Rectal smooth muscle tissue (tissue), 1 donor: ENCODE data around the gene GLIS1.

Experiments used
- H3K27ac ChIP-seq: one replicate; pipeline ENCODE4 v1.7.0; 2013; ENCODE audit warnings: low read depth, low read length, inconsistent platforms
- H3K27me3 ChIP-seq: one replicate; pipeline ENCODE4 v1.7.0; 2013; ENCODE audit warnings: low read length; ENCODE audit not compliant: control insufficient read depth, insufficient read depth
- H3K36me3 ChIP-seq: one replicate; pipeline ENCODE4 v1.7.0; 2013; ENCODE audit warnings: low read length; ENCODE audit not compliant: control insufficient read depth, insufficient read depth
- H3K4me1 ChIP-seq: one replicate; pipeline ENCODE4 v1.7.0; 2013; ENCODE audit warnings: low read length; ENCODE audit not compliant: control insufficient read depth, insufficient read depth
- H3K4me3 ChIP-seq: one replicate; pipeline ENCODE4 v1.7.0; 2013; ENCODE audit warnings: low read length
- H3K9ac ChIP-seq: one replicate; pipeline ENCODE4 v1.7.0; 2013; ENCODE audit warnings: low read length

GLIS1 gene

GRCh38 chr1:53506355-53507050, 232.5 kb downstream of the GLIS1 start:
- no peak overlapping the region for H3K27ac ChIP-seq
- H3K4me1 ChIP-seq: peaks cover 3% of the 10 kb centered on the region
- H3K27me3 ChIP-seq: no peaks in the 10 kb centered on the region
- H3K36me3 ChIP-seq: no peaks in the 10 kb centered on the region
- no peak overlapping the region for H3K9ac ChIP-seq
- H3K4me3 ChIP-seq: no peak overlapping the region

DNA sequence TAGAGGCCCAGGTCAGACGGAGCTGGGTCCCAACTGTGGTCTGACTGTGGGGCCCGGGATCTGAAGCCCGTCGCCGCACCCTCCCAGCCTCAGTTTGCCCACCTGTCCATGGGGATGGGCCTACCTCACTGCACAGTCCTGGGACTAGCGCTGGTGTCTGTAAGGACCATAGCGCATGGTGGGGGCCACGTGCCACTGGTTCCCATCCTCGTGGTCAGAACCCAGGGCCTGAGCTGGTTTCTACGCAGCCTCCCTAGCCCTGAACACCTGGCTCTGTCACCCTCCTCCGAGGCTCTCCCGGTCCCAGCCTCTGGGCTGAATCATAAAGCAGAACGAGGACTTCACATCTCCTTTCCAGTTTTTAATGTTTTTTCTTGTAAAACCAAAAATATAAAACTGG, 233.1 kb downstream of the GLIS1 start:
- Histone ChIP-seq H3K27me3 (no peaks in the 10 kb centered on the region), H3K27ac (no peak overlapping the region), H3K4me1 (no peaks in the 10 kb centered on the region), H3K4me3 (no peak overlapping the region), H3K36me3 (no peaks in the 10 kb centered on the region), H3K9ac (no peak overlapping the region)

- Histone ChIP-seq H3K27me3 (no peaks in the 10 kb centered on the region), H3K9ac (no peak overlapping the region), H3K27ac (no peak overlapping the region), H3K4me1 (peaks cover 3% of the 10 kb centered on the region), H3K36me3 (no peaks in the 10 kb centered on the region), H3K4me3 (no peak overlapping the region)
Observed at GRCh38 chr1:53505401-53505800, 233.6 kb downstream of the GLIS1 start.

DNA sequence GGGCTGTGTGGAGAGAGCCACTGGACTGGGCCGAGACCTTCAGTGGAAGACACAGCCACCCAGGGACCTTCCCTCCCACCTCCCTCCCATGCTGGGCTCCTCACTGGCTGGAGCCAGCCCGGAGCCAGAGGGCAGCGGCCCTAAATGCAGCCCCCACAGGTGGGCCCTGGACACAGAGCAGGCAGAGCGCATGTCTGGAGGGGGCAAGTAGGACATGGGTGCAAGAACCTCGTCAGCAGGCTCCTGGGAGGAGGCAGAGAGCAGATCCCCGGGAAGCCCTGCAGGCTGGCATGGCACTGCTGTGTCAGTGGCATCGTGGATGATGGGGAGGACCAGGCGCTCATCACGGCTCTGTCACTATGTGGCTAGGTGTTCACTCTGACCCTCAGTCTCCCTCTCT, 234.1 kb downstream of the GLIS1 start:
- Histone ChIP-seq H3K9ac (no peak overlapping the region), H3K4me1 (peaks cover 6% of the 10 kb centered on the region), H3K27ac (no peak overlapping the region), H3K4me3 (no peak overlapping the region), H3K36me3 (no peaks in the 10 kb centered on the region), H3K27me3 (no peaks in the 10 kb centered on the region)

GRCh38 chr1:53503433-53504217, 235.3 kb downstream of the GLIS1 start:
- peaks cover 10% of the 10 kb centered on the region for H3K4me1 ChIP-seq
- no peak overlapping the region for H3K27ac ChIP-seq
- no peaks in the 10 kb centered on the region for H3K27me3 ChIP-seq
- no peak overlapping the region for H3K9ac ChIP-seq
- H3K4me3 ChIP-seq: no peak overlapping the region
- no peaks in the 10 kb centered on the region for H3K36me3 ChIP-seq

GRCh38 chr1:53502641-53503432, 236.1 kb downstream of the GLIS1 start:
- Histone ChIP-seq H3K36me3 (no peaks in the 10 kb centered on the region), H3K27ac (no peak overlapping the region), H3K9ac (no peak overlapping the region)

GRCh38 chr1:53501065-53502005, 237.6 kb downstream of the GLIS1 start:
- Histone ChIP-seq H3K27ac (no peak overlapping the region), H3K4me1 (peaks cover 10% of the 10 kb centered on the region), H3K36me3 (no peaks in the 10 kb centered on the region), H3K4me3 (no peak overlapping the region), H3K27me3 (no peaks in the 10 kb centered on the region), H3K9ac (no peak overlapping the region)

More at GRCh38 chr1:53502641-53503432, 236.1 kb downstream of the GLIS1 start:
- H3K4me1 ChIP-seq: peaks cover 10% of the 10 kb centered on the region
- H3K27me3 ChIP-seq: no peaks in the 10 kb centered on the region
- no peak overlapping the region for H3K4me3 ChIP-seq

GRCh38 chr1:53500204-53501064, 238.5 kb downstream of the GLIS1 start:
- Histone ChIP-seq H3K27me3 (no peaks in the 10 kb centered on the region), H3K4me3 (no peak overlapping the region), H3K9ac (no peak overlapping the region), H3K36me3 (no peaks in the 10 kb centered on the region), H3K4me1 (peaks cover 10% of the 10 kb centered on the region), H3K27ac (no peak overlapping the region)

- Histone ChIP-seq H3K27me3 (no peaks in the 10 kb centered on the region), H3K4me3 (no peak overlapping the region), H3K9ac (no peak overlapping the region), H3K4me1 (peaks cover 10% of the 10 kb centered on the region), H3K36me3 (no peaks in the 10 kb centered on the region), H3K27ac (no peak overlapping the region)
Observed at GRCh38 chr1:53499257-53500203, 239.4 kb downstream of the GLIS1 start.

- Histone ChIP-seq H3K27me3 (no peaks in the 10 kb centered on the region), H3K4me3 (no peak overlapping the region), H3K36me3 (no peaks in the 10 kb centered on the region), H3K9ac (no peak overlapping the region), H3K4me1 (peaks cover 10% of the 10 kb centered on the region), H3K27ac (no peak overlapping the region)
Observed at GRCh38 chr1:53498555-53499131, 240.3 kb downstream of the GLIS1 start.
